Panc1 (cell line): Measurements from ENCODE around the gene ASL. TPM values are rescaled to one million over a fixed set of nuclear protein-coding genes. Genes with fewer than 3 reads are reported as not detected.

Experiments
- ATAC-seq: fragments of 200-7000 bp; cut with Tn5 transposase; 2 replicates; pipeline ENCODE4 v1.9.1; 2020; ENCODE audit warnings: mild to moderate bottlenecking, moderate library complexity
- BruUV-seq: library from RNA; stranded (reverse); fragments of 400-500 nt; replicated peaks from 2 replicates; lab custom pipeline; 2021; lab: Mats Ljungman, UMichigan
- CTCF ChIA-PET: fragments of 300-600 bp; sonication (Branson Sonifier 250); formaldehyde crosslinking; loops from one replicate; lab custom pipeline; 2022; ENCODE audit warnings: antibody characterized with exemption; lab: Charles Lee
- POLR2A ChIA-PET: fragments of 300-600 bp; sonication (Branson Sonifier 250); formaldehyde crosslinking; loops from one replicate; lab custom pipeline; 2022; ENCODE audit warnings: antibody characterized with exemption; lab: Charles Lee
- DNase-seq: peaks from one replicate; pipeline ENCODE4 v3.0.0-alpha.2; 2010; ENCODE audit warnings: low read depth, low spot score
- H3K27ac ChIP-seq: 2 replicates; pipeline ENCODE4 v1.5.1; 2011; ENCODE audit warnings: mild to moderate bottlenecking, low read length, inconsistent platforms
- H3K27me3 ChIP-seq: fragments of 200-500 bp; sonication (Bioruptor generic); 2 replicates; pipeline ENCODE4 v1.6.0; 2014; ENCODE audit warnings: low read length, inconsistent platforms; ENCODE audit not compliant: control insufficient read depth, insufficient read depth
- H3K36me3 ChIP-seq: fragments of 200-500 bp; sonication (Bioruptor generic); 2 replicates; pipeline ENCODE4 v1.5.1; 2014; ENCODE audit warnings: inconsistent platforms, mild to moderate bottlenecking, low read length, moderate library complexity; ENCODE audit not compliant: control insufficient read depth, insufficient read depth
- H3K4me1 ChIP-seq: 2 replicates; pipeline ENCODE4 v1.5.1; 2011; ENCODE audit warnings: inconsistent platforms, mild to moderate bottlenecking, low read length, moderate library complexity; ENCODE audit not compliant: control insufficient read depth, insufficient read depth
- H3K4me3 ChIP-seq, 2 experiments: 2 replicates each; pipeline ENCODE4 v1.5.1; 2011 to 2012; ENCODE audit warnings: low read depth in 2 of 2, low read length in 2 of 2, mild to moderate bottlenecking in 2 of 2, inconsistent platforms in 1 of 2, moderate library complexity in 1 of 2
- H3K9me3 ChIP-seq: fragments of 200-500 bp; sonication (Bioruptor generic); 2 replicates; pipeline ENCODE4 v1.5.1; 2014; ENCODE audit warnings: low read depth, mild to moderate bottlenecking, inconsistent platforms, low read length, moderate library complexity; ENCODE audit not compliant: control insufficient read depth, insufficient read depth
- POLR2AphosphoS5 ChIP-seq: IDR thresholded peaks from 2 replicates; pipeline ENCODE4 v1.6.1; 2012; ENCODE audit warnings: mild to moderate bottlenecking, low read depth, low read length, moderate library complexity
- SIN3A ChIP-seq: IDR thresholded peaks from 2 replicates; pipeline ENCODE4 v1.6.1; 2012; ENCODE audit warnings: low read depth, mild to moderate bottlenecking, low read length, moderate library complexity, borderline replicate concordance; ENCODE audit not compliant: insufficient read depth
- TCF7L2 ChIP-seq: IDR thresholded peaks from 2 replicates; pipeline ENCODE4 v1.6.1; 2011; ENCODE audit warnings: mild to moderate bottlenecking, low read depth, low read length, inconsistent platforms
- in situ Hi-C: cut with HindIII; loops from 2 replicates; pipeline ENCODE4 v1.10.0; 2016; ENCODE audit warnings: low sequenced_read_pairs, low pct_unique_long_range_greater_than_20kb
- intact Hi-C: fragments of 100-400 bp; cut with micrococcal nuclease; formaldehyde crosslinking; loops from one replicate; pipeline ENCODE4 v1.10.0; 2022; ENCODE audit not compliant: unreplicated experiment
- total RNA-seq: library from RNA; stranded (reverse); gene quantifications from one replicate; pipeline ENCODE4 v1.2.1, GENCODE V29; 2021; ENCODE audit not compliant: unreplicated experiment
- TF ChIP-seq, protein P1 (sequence below), 2 experiments: IDR thresholded peaks; 2 replicates each; pipeline ENCODE4 v1.6.1; 2011 to 2012; ENCODE audit warnings: low read depth in 2 of 2, control low read depth in 1 of 2, low read length in 1 of 2, mild to moderate bottlenecking in 1 of 2, moderate library complexity in 1 of 2; ENCODE audit not compliant: insufficient read depth in 1 of 2
- TF ChIP-seq, protein P2 (sequence below): fragments of 450-650 bp; IDR thresholded peaks from 2 replicates; pipeline ENCODE4 v1.5.1; 2017; ENCODE audit warnings: mild to moderate bottlenecking

ASL gene
- total RNA-seq, 1 experiment from 2014 or later: 34.3 TPM

DNA sequence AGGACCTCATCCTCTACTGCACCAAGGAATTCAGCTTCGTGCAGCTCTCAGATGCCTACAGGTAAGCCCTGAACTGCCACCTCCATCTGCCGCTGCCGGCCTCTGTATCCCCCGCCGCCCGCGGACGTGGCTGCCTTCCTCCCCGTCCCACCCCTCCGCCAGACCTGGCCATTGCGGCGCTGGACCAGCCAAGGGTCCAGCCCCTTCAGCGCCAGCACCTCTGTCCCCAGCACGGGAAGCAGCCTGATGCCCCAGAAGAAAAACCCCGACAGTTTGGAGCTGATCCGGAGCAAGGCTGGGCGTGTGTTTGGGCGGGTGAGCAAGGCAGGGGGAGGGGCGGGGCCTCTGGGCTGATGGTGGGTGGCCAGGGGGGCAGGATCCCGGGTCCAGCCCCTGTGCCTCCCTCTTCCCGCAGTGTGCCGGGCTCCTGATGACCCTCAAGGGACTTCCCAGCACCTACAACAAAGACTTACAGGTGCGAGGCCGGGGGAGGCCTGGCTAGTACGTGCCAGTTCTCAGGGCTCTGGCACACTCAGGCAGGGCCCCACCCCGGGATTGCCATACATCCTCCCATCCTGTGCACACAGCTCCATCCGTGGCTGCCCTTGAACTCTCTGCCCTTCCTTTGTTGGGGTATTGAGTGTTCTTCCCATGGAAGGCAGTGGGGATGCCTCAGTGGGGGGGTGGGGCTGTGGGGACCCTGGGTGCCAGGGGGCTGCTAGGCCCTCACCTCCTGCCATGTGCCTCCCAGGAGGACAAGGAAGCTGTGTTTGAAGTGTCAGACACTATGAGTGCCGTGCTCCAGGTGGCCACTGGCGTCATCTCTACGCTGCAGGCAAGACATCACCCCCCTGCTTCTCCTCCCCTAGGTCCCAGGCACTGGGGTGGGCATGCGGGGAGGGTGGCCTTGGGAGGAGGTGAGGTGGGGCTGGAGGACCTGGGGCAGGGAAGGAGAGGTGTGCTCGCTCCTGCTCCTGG, 13.5 kb downstream of the ASL start:
- in situ Hi-C loops: no loop called here
- ATAC-seq: 0 out of 2 replicates have a peak, but pooled peaks have one; percentile 12
- BruUV-seq: no TSS peak

DNA sequence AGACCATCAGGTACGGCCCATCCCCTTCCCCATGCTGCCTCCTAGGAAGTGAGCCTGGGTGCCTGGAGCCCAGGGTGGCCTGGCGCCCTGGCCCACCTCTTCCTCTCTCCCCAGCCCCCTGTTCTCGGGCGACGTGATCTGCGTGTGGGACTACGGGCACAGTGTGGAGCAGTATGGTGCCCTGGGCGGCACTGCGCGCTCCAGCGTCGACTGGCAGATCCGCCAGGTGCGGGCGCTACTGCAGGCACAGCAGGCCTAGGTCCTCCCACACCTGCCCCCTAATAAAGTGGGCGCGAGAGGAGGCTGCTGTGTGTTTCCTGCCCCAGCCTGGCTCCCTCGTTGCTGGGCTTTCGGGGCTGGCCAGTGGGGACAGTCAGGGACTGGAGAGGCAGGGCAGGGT, 17.0 kb downstream of the ASL start:
- CTCF ChIA-PET: no interaction called here
- ATAC-seq: no peak
- TF ChIP-seq, protein P1, sequence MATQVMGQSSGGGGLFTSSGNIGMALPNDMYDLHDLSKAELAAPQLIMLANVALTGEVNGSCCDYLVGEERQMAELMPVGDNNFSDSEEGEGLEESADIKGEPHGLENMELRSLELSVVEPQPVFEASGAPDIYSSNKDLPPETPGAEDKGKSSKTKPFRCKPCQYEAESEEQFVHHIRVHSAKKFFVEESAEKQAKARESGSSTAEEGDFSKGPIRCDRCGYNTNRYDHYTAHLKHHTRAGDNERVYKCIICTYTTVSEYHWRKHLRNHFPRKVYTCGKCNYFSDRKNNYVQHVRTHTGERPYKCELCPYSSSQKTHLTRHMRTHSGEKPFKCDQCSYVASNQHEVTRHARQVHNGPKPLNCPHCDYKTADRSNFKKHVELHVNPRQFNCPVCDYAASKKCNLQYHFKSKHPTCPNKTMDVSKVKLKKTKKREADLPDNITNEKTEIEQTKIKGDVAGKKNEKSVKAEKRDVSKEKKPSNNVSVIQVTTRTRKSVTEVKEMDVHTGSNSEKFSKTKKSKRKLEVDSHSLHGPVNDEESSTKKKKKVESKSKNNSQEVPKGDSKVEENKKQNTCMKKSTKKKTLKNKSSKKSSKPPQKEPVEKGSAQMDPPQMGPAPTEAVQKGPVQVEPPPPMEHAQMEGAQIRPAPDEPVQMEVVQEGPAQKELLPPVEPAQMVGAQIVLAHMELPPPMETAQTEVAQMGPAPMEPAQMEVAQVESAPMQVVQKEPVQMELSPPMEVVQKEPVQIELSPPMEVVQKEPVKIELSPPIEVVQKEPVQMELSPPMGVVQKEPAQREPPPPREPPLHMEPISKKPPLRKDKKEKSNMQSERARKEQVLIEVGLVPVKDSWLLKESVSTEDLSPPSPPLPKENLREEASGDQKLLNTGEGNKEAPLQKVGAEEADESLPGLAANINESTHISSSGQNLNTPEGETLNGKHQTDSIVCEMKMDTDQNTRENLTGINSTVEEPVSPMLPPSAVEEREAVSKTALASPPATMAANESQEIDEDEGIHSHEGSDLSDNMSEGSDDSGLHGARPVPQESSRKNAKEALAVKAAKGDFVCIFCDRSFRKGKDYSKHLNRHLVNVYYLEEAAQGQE (IDR thresholded peaks at IDR 0.05; ENCODE audit: insufficient read depth in 1 of 2, low read depth in 2 of 2, low read length in 1 of 2): no peak
- TF ChIP-seq POLR2AphosphoS5: no peak
- no peak for TF ChIP-seq TCF7L2
- no peak for TF ChIP-seq SIN3A
- TF ChIP-seq, protein P2, sequence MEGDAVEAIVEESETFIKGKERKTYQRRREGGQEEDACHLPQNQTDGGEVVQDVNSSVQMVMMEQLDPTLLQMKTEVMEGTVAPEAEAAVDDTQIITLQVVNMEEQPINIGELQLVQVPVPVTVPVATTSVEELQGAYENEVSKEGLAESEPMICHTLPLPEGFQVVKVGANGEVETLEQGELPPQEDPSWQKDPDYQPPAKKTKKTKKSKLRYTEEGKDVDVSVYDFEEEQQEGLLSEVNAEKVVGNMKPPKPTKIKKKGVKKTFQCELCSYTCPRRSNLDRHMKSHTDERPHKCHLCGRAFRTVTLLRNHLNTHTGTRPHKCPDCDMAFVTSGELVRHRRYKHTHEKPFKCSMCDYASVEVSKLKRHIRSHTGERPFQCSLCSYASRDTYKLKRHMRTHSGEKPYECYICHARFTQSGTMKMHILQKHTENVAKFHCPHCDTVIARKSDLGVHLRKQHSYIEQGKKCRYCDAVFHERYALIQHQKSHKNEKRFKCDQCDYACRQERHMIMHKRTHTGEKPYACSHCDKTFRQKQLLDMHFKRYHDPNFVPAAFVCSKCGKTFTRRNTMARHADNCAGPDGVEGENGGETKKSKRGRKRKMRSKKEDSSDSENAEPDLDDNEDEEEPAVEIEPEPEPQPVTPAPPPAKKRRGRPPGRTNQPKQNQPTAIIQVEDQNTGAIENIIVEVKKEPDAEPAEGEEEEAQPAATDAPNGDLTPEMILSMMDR: no peak

More for the DNA sequence above, 13.5 kb downstream of the ASL start:
- TF ChIP-seq, protein P2: no peak
- TF ChIP-seq SIN3A (no peak), POLR2AphosphoS5 (no peak), TCF7L2 (no peak)
- TF ChIP-seq, protein P1 (IDR thresholded peaks at IDR 0.05; ENCODE audit: insufficient read depth in 1 of 2, low read depth in 2 of 2, low read length in 1 of 2): no peak
- intact Hi-C loops: no loop called here
- ChIA-PET POLR2A (no interaction called here), CTCF (no interaction called here)
- no peak overlapping the region for H3K4me3 ChIP-seq
- no peak overlapping the region for H3K27ac ChIP-seq
- no peaks in the 10 kb centered on the region for H3K4me1 ChIP-seq
- H3K36me3 ChIP-seq: no peaks in the 10 kb centered on the region
- no peak for DNase-seq
- no peaks in the 10 kb centered on the region for H3K9me3 ChIP-seq
- no peaks in the 10 kb centered on the region for H3K27me3 ChIP-seq

More for the DNA sequence above, 17.0 kb downstream of the ASL start:
- no TSS peak for BruUV-seq
- Histone ChIP-seq H3K9me3 (no peaks in the 10 kb centered on the region), H3K36me3 (no peaks in the 10 kb centered on the region), H3K27ac (no peak overlapping the region), H3K27me3 (no peaks in the 10 kb centered on the region), H3K4me3 (no peak overlapping the region), H3K4me1 (no peaks in the 10 kb centered on the region)
- intact Hi-C loops (no loop called here), in situ Hi-C loops (no loop called here)
- POLR2A ChIA-PET: interaction anchor here (0.7 kb wide), 1 partner anchor 28 kb away, joined by 4 read pairs; no protein-coding TSS in a partner anchor
- no peak for DNase-seq
